ENCODE measurements around the gene WDR70.

- TF ChIP-seq CTCF (IDR thresholded peaks at IDR 0.05) (peak; percentile 40 to 96 (median 60)), POLR2A (IDR thresholded peaks at IDR 0.05) (peak; percentile 14 to 71 (median 64))
These were observed at the start of gene WDR70 for GRCh38 chr5:37379100-37379628.
